ENCODE results near the gene PEA15. TPM values are rescaled to one million over a fixed set of nuclear protein-coding genes. Genes with fewer than 3 reads are reported as not detected.

PEA15 gene
- total and polyA plus RNA-seq, 2 of the 8 experiments (the other 6 are each of a cell fraction or from before 2014, with no cell fraction given) = 71.3 to 75.1 TPM

DNA sequence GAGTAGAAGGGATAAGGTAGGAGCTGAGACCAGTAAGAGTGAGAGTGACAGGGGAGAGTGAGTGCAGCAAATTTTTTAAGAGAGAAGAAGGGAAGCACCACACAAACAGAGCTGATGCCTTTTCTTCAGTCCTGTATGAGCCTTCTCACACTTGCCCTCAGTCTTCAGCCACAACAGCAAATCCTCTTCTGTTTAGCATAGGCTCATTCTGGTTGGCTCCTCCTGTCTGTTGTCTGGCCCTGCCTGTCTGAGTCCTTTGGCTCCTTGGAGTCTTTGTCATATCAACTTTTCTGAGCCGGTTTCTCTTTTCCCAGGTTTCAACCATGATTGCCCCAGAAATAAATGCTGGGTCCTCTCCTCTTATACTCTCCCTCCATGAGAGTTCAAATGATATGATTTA, 27.5 kb upstream of the PEA15 start:
- H2BK5ac ChIP-seq (ENCODE audit: low read depth, low read length) = peak overlapping the region; percentile 21; the same call in 1 of the 2 replicates
- FAIRE-seq (no peak), DNase-seq (ENCODE audit: low read depth in 1 of 2, low spot score in 2 of 2) (no peak)
- H3K18ac ChIP-seq (ENCODE audit: extremely low read depth, low read length) = no peak overlapping the region
- no peak overlapping the region for H2BK120ac ChIP-seq (replicated peaks; ENCODE audit: low read depth, low read length)
- H3K56ac ChIP-seq (replicated peaks; ENCODE audit: insufficient read length, low read depth, low read length) = no peak overlapping the region
- no peaks in the 10 kb centered on the region for H3K79me2 ChIP-seq (ENCODE audit: control insufficient read depth in 1 of 2, insufficient read depth in 2 of 2, low read length in 2 of 2)
- H3K4ac ChIP-seq (replicated peaks; ENCODE audit: insufficient read length, low read depth, low read length) = no peak overlapping the region
- no peak overlapping the region for H4K5ac ChIP-seq (ENCODE audit: insufficient read length, low read depth, low read length)
- WGBS, 2 experiments (ENCODE audit: extremely low coverage in 1 of 2, insufficient coverage in 1 of 2, insufficient read length in 1 of 2, insufficient replicate concordance in 2 of 2, low coverage in 1 of 2, low lambda C conversion rate in 2 of 2, missing lambda C conversion rate in 1 of 2) = 90% methylated on average over 1 of the region's 1 CpG; no CpG with 5 or more reads in 1 of the 2 experiments
- no peaks in the 10 kb centered on the region; a peak in 1 of 7 replicates for H3K27me3 ChIP-seq (replicated peaks in 1 of 4; ENCODE audit: control insufficient read depth in 3 of 4, extremely low read depth in 1 of 4, insufficient read depth in 3 of 4, low read length in 3 of 4)
- no peak overlapping the region for H2BK12ac ChIP-seq (ENCODE audit: low read depth, low read length)
- POLR2A ChIA-PET (ENCODE audit: partially characterized antibody) = interaction anchor here (0.9 to 1.6 kb wide), 3 partner anchors 15 to 28 kb away, joined by 3 read pairs; no protein-coding TSS in a partner anchor
- no peak overlapping the region; the same call in 1 of the 2 replicates for H2BK20ac ChIP-seq (ENCODE audit: low read length)
- H3K9ac ChIP-seq (replicated peaks in 1 of 4; ENCODE audit: extremely low read depth in 1 of 4, low read depth in 3 of 4, low read length in 3 of 4) = no peak overlapping the region
- peaks cover 0 to 9% (median 0%) of the 10 kb centered on the region in 4 experiments; a peak in 2 of 7 replicates for H3K4me1 ChIP-seq (replicated peaks in 1 of 4; ENCODE audit: control insufficient read depth in 3 of 4, insufficient read depth in 4 of 4, low read length in 3 of 4)
- H2AFZ ChIP-seq (ENCODE audit: low read length) = peak overlapping the region; percentile 70
- no peak overlapping the region for H4K8ac ChIP-seq (ENCODE audit: extremely low read depth, insufficient read depth, low read length)
- H4K91ac ChIP-seq (replicated peaks; ENCODE audit: insufficient read length, low read length) = no peak overlapping the region
- H4K20me1 ChIP-seq (replicated peaks in 1 of 2; ENCODE audit: control insufficient read depth in 1 of 2, insufficient read depth in 2 of 2, low read length in 2 of 2) = no peaks in the 10 kb centered on the region
- H3K79me1 ChIP-seq (ENCODE audit: low read depth, low read length) = no peaks in the 10 kb centered on the region
- H3K4me2 ChIP-seq (ENCODE audit: insufficient read depth in 1 of 2, low read depth in 2 of 2, low read length in 2 of 2) = no peak overlapping the region
- CTCF ChIA-PET (ENCODE audit: partially characterized antibody) = interaction anchor here (0.8 to 1.1 kb wide), 5 partner anchors 9 to 71 kb away, joined by 3 to 6 read pairs (median 4); no protein-coding TSS in a partner anchor
- H2AK5ac ChIP-seq (ENCODE audit: low read depth, low read length) = no peak overlapping the region
- H3K23ac ChIP-seq (ENCODE audit: insufficient read length) = no peak overlapping the region
- H3K23me2 ChIP-seq (ENCODE audit: low read depth, low read length) = no peaks in the 10 kb centered on the region; the same call in 1 of the 2 replicates
- H3K36me3 ChIP-seq (ENCODE audit: control insufficient read depth in 2 of 4, insufficient read depth in 4 of 4, low read length in 3 of 4) = no peaks in the 10 kb centered on the region
- H2BK15ac ChIP-seq (ENCODE audit: low read length) = no peak overlapping the region
- H3K9me3 ChIP-seq (ENCODE audit: insufficient read depth in 2 of 2, low read depth in 1 of 2, low read length in 1 of 2) = no peaks in the 10 kb centered on the region
- no peak overlapping the region for H3K4me3 ChIP-seq (ENCODE audit: extremely low read depth in 1 of 4, insufficient read depth in 2 of 4, low read depth in 3 of 4, low read length in 4 of 4)
- no peak overlapping the region for H3K27ac ChIP-seq (ENCODE audit: low read depth, low read length)
- H3K14ac ChIP-seq (ENCODE audit: insufficient read length) = no peak overlapping the region
- TF ChIP-seq GTF2F1 (IDR thresholded peaks at IDR 0.05; ENCODE audit: borderline replicate concordance, low read depth, low read length) (no peak), RFX5 (IDR thresholded peaks at IDR 0.05; ENCODE audit: borderline replicate concordance, low read depth, low read length) (no peak), POLR2AphosphoS5 (IDR thresholded peaks at IDR 0.05; ENCODE audit: low read depth, low read length) (no peak), JUND (IDR thresholded peaks at IDR 0.05; ENCODE audit: low read length) (no peak), RBBP5 (IDR thresholded peaks at IDR 0.05; ENCODE audit: borderline replicate concordance, low read depth, low read length) (no peak), KDM4A (IDR thresholded peaks at IDR 0.05; ENCODE audit: low read depth, low read length, severe bottlenecking) (no peak), BCL11A (IDR thresholded peaks at IDR 0.05; ENCODE audit: low read depth in 2 of 2, low read length in 2 of 2) (no peak), PHF8 (conservative IDR thresholded peaks at IDR 0.05; ENCODE audit: low read depth, low read length) (no peak), SRF (IDR thresholded peaks at IDR 0.05; ENCODE audit: low read depth, low read length) (no peak), MAFK (IDR thresholded peaks at IDR 0.05; ENCODE audit: low read depth, low read length) (no peak), CHD2 (IDR thresholded peaks at IDR 0.05; ENCODE audit: low read length) (no peak), ASH2L (IDR thresholded peaks at IDR 0.05; ENCODE audit: low read length) (no peak)
- TF ChIP-seq, protein P1, sequence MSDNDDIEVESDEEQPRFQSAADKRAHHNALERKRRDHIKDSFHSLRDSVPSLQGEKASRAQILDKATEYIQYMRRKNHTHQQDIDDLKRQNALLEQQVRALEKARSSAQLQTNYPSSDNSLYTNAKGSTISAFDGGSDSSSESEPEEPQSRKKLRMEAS (IDR thresholded peaks at IDR 0.05) = no peak
- TF ChIP-seq, protein P2, sequence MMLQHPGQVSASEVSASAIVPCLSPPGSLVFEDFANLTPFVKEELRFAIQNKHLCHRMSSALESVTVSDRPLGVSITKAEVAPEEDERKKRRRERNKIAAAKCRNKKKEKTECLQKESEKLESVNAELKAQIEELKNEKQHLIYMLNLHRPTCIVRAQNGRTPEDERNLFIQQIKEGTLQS (IDR thresholded peaks at IDR 0.05; ENCODE audit: insufficient read depth, low read depth, low read length) = no peak
